Thyroid gland (tissue), 4 donors: ENCODE data around the gene ADAMTSL4. TPM values are rescaled to one million over a fixed set of nuclear protein-coding genes. Genes with fewer than 3 reads are reported as not detected.

Experiments
- DNase-seq, 2 donors: peaks; one replicate each; pipeline ENCODE4 v3.0.0-alpha.2; 2019
- H3K27ac ChIP-seq, 3 donors: fragments of 200-600 bp; sonication (generic); 1 replicate in 2 of 3; 2 replicates in 1 of 3; pipeline ENCODE4 v1.5.1; 2016 to 2019; ENCODE audit warnings: mild to moderate bottlenecking in 1 of 3, moderate library complexity in 1 of 3
- H3K27me3 ChIP-seq: fragments of 200-600 bp; sonication (generic); one replicate; pipeline ENCODE4 v1.5.1; 2019
- H3K36me3 ChIP-seq, 2 donors: fragments of 200-600 bp; sonication (generic); one replicate each; pipeline ENCODE4 v1.5.1; 2016 to 2019
- H3K4me1 ChIP-seq, 2 donors: fragments of 200-600 bp; sonication (generic); one replicate each; pipeline ENCODE4 v1.5.1; 2017 to 2019
- H3K4me3 ChIP-seq, 3 donors: fragments of 200-600 bp; sonication (generic); replicated peaks in 1 of 3; 1 replicate in 2 of 3; 2 replicates in 1 of 3; pipeline ENCODE4 v1.5.1; 2016; ENCODE audit warnings: mild to moderate bottlenecking in 1 of 3
- H3K9me3 ChIP-seq: fragments of 200-600 bp; sonication (generic); one replicate; pipeline ENCODE4 v1.5.1; 2017
- CTCF ChIP-seq, 6 experiments: fragments of 200-600 bp in 3 of 6; fragments of 450-650 bp in 3 of 6; sonication (generic) in 3 of 6; IDR thresholded peaks; one replicate each; pipeline ENCODE4 v1.5.1; 2016 to 2019; ENCODE audit warnings: antibody characterized with exemption in 6 of 6, mild to moderate bottlenecking in 2 of 6, inconsistent platforms in 1 of 6, moderate library complexity in 1 of 6
- POLR2A ChIP-seq, 2 donors: fragments of 450-650 bp; IDR thresholded peaks; one replicate each; pipeline ENCODE4 v1.6.1; 2017; ENCODE audit warnings: antibody characterized with exemption in 2 of 2, mild to moderate bottlenecking in 2 of 2, moderate library complexity in 1 of 2
- WGBS, 2 donors: methylation state at CpG; one replicate each; pipeline ENCODE4 v1.1.5; 2017; 5-methylcytosine and 5-hydroxymethylcytosine counted together
- intact Hi-C: fragments of 100-400 bp; cut with DNase I; formaldehyde crosslinking; loops from one replicate; pipeline ENCODE4 v1.15.1; 2023
- total RNA-seq, 4 donors: library from RNA; depleted of rRNA; stranded (reverse); fragments of >200 nt; gene quantifications; one replicate each; pipeline ENCODE4 v1.2.3, GENCODE V29; 2016

Gene ADAMTSL4
- total RNA-seq, 4 donors from 2014 or later: 2.1 to 15.7 (median 6.9) TPM

DNA sequence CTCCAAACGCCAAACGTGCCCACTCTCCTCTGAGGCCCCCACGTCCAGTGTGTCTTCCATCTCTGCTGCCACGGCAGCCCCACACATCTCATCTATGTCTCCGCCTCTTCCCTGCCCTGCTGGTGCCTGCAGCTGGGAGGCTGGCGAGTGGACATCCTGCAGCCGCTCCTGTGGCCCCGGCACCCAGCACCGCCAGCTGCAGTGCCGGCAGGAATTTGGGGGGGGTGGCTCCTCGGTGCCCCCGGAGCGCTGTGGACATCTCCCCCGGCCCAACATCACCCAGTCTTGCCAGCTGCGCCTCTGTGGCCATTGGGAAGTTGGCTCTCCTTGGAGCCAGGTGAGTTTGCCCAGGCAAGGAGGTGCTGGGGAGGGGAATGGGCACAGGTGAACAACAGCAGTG lies 8.6 kb downstream of the ADAMTSL4 start:
- 83 to 85% methylated on average over 6 to 13 of the region's 15 CpGs for WGBS, 2 donors

GRCh38 chr1:150558303-150558704 lies 9.1 kb downstream of the ADAMTSL4 start:
- Histone ChIP-seq H3K9me3 (no peaks in the 10 kb centered on the region), H3K4me1 (peaks cover 29 to 36% of the 10 kb centered on the region in 2 donors), H3K27ac (no peak overlapping the region), H3K27me3 (no peaks in the 10 kb centered on the region), H3K4me3 (no peak overlapping the region), H3K36me3 (no peaks in the 10 kb centered on the region)
- no peak for DNase-seq
- TF ChIP-seq CTCF (IDR thresholded peaks at IDR 0.05) (no peak), POLR2A (IDR thresholded peaks at IDR 0.05) (no peak)
- WGBS, 2 donors: 0 to 95% methylated on average over 1 to 10 of the region's 15 CpGs
- intact Hi-C loops: loop anchor here (5.0 to 10.0 kb wide), 2 partner anchors 64 to 436 kb away; no protein-coding TSS in a partner anchor

More for the DNA sequence above, 8.6 kb downstream of the ADAMTSL4 start:
- H3K27me3 ChIP-seq: no peaks in the 10 kb centered on the region
- no peak for DNase-seq
- intact Hi-C loops: loop anchor here (5.0 to 10.0 kb wide), 2 partner anchors 64 to 437 kb away; no protein-coding TSS in a partner anchor
- no peak overlapping the region for H3K27ac ChIP-seq
- no peaks in the 10 kb centered on the region for H3K9me3 ChIP-seq
- TF ChIP-seq POLR2A (IDR thresholded peaks at IDR 0.05): no peak
- no peak for TF ChIP-seq CTCF (IDR thresholded peaks at IDR 0.05)
- H3K4me1 ChIP-seq: peaks cover 24 to 35% of the 10 kb centered on the region in 2 donors
- H3K4me3 ChIP-seq: no peak overlapping the region
- no peaks in the 10 kb centered on the region for H3K36me3 ChIP-seq

DNA sequence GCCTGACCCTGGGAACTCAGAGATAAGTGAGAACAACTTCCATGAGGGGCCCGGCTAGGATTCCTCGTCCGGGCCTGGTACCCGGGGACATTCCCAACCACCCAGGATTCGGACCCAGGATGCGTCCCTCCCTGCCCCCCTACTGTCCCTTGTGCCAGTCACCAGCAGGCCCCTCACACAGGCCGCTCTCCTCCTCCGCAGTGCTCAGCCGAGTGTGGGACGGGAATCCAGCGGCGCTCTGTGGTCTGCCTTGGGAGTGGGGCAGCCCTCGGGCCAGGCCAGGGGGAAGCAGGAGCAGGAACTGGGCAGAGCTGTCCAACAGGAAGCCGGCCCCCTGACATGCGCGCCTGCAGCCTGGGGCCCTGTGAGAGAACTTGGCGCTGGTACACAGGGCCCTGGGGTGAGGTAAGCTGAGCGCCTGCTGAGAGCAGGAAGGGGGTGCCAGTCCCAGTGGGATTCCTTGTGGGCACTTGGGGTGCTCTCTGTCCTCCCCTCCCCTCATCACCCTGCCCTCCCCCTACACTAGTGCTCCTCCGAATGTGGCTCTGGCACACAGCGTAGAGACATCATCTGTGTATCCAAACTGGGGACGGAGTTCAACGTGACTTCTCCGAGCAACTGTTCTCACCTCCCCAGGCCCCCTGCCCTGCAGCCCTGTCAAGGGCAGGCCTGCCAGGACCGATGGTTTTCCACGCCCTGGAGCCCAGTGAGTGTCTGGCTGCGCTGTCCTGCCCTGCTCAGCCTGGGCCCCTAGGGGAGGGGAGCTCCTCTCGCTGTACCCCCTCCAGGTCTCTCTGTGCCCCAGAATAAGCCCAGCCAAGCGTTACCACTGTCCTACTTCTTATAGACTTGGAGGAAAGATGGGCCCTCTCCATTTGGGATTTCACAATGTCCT lies 9.8 kb downstream of the ADAMTSL4 start:
- H3K4me1 ChIP-seq: peaks cover 36 to 43% of the 10 kb centered on the region in 2 donors
- no peak overlapping the region for H3K4me3 ChIP-seq
- H3K27me3 ChIP-seq: no peaks in the 10 kb centered on the region
- H3K27ac ChIP-seq: peak overlapping the region in 2 of 3 donors; percentile 22 to 100
- no peak for DNase-seq
- TF ChIP-seq CTCF (IDR thresholded peaks at IDR 0.05) (no peak), POLR2A (IDR thresholded peaks at IDR 0.05) (no peak)
- H3K9me3 ChIP-seq: no peaks in the 10 kb centered on the region
- H3K36me3 ChIP-seq: no peaks in the 10 kb centered on the region
- intact Hi-C loops: loop anchor here (5.0 to 10.0 kb wide), 2 partner anchors 63 to 436 kb away; no protein-coding TSS in a partner anchor
- WGBS, 2 donors: 74 to 78% methylated on average over 11 to 28 of the region's 28 CpGs

GRCh38 chr1:150559656-150560010 lies 10.4 kb downstream of the ADAMTSL4 start:
- 82 to 92% methylated on average over 5 to 10 of the region's 10 CpGs for WGBS, 2 donors
- DNase-seq: no peak
- no peak overlapping the region for H3K4me3 ChIP-seq
- TF ChIP-seq POLR2A (IDR thresholded peaks at IDR 0.05): no peak
- TF ChIP-seq CTCF (IDR thresholded peaks at IDR 0.05): no peak
- intact Hi-C loops: loop anchor here (5.0 to 10.0 kb wide), 2 partner anchors 63 to 435 kb away; no protein-coding TSS in a partner anchor
- H3K27ac ChIP-seq: peak overlapping the region in 2 of 3 donors; percentile 99 to 100
- H3K4me1 ChIP-seq: peaks cover 43 to 50% of the 10 kb centered on the region in 2 donors
- no peaks in the 10 kb centered on the region for H3K9me3 ChIP-seq
- H3K27me3 ChIP-seq: no peaks in the 10 kb centered on the region
- no peaks in the 10 kb centered on the region for H3K36me3 ChIP-seq

DNA sequence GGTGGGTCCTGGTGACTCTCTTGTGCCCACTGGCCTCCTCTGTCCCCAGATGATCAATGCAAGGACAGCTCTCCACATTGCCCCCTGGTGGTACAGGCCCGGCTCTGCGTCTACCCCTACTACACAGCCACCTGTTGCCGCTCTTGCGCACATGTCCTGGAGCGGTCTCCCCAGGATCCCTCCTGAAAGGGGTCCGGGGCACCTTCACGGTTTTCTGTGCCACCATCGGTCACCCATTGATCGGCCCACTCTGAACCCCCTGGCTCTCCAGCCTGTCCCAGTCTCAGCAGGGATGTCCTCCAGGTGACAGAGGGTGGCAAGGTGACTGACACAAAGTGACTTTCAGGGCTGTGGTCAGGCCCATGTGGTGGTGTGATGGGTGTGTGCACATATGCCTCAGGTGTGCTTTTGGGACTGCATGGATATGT lies 10.8 kb downstream of the ADAMTSL4 start:
- peak; percentile 73 for DNase-seq
- Histone ChIP-seq H3K4me3 (no peak overlapping the region), H3K36me3 (no peaks in the 10 kb centered on the region), H3K27me3 (no peaks in the 10 kb centered on the region), H3K9me3 (no peaks in the 10 kb centered on the region), H3K4me1 (peaks cover 46 to 54% of the 10 kb centered on the region in 2 donors), H3K27ac (peak overlapping the region; percentile 99 to 100 (median 99))
- WGBS, 2 donors: 36% methylated on average over 8 of the region's 9 CpGs; no CpG with 5 or more reads in 1 of the 2 donors
- TF ChIP-seq CTCF (IDR thresholded peaks at IDR 0.05): peak; percentile 81 to 95 (median 85)
- TF ChIP-seq POLR2A (IDR thresholded peaks at IDR 0.05): no peak
- intact Hi-C loops: no loop called here
